Keratinocyte (primary cell): Measurements from ENCODE around the gene STPG4. TPM values are rescaled to one million over a fixed set of nuclear protein-coding genes. Genes with fewer than 3 reads are reported as not detected.

Source experiments
- DNase-seq: peaks from one replicate; pipeline ENCODE4 v3.0.0-alpha.2; 2011; ENCODE audit warnings: low read depth, missing footprints, low spot score
- FAIRE-seq: peaks from 2 replicates; lab custom pipeline; 2011; peaks lifted over from hg19 to GRCh38; lab: Jason Lieb, UNC
- H2AFZ ChIP-seq: 2 replicates; pipeline ENCODE4 v1.6.0; 2012; ENCODE audit warnings: low read length, control low read depth, inconsistent platforms; ENCODE audit not compliant: control insufficient read depth
- H3K27ac ChIP-seq: 2 replicates; pipeline ENCODE4 v1.5.1; 2011; ENCODE audit warnings: low read length; ENCODE audit not compliant: control insufficient read depth, insufficient read depth
- H3K27me3 ChIP-seq: 3 replicates; pipeline ENCODE4 v1.6.0; 2011; ENCODE audit warnings: low read length; ENCODE audit not compliant: control insufficient read depth, insufficient read depth; ENCODE audit errors: extremely low read depth
- H3K36me3 ChIP-seq, 2 experiments: 2 replicates in 1 of 2; 3 replicates in 1 of 2; pipeline ENCODE4 v1.5.1; 2011; ENCODE audit warnings: low read length in 2 of 2, mild to moderate bottlenecking in 1 of 2; ENCODE audit not compliant: control insufficient read depth in 2 of 2, insufficient read depth in 2 of 2; ENCODE audit errors: extremely low read depth in 1 of 2
- H3K4me1 ChIP-seq: 3 replicates; pipeline ENCODE4 v1.5.1; 2011; ENCODE audit warnings: low read length; ENCODE audit not compliant: control insufficient read depth, insufficient read depth; ENCODE audit errors: extremely low read depth
- H3K4me2 ChIP-seq: 3 replicates; pipeline ENCODE4 v1.6.0; 2011; ENCODE audit warnings: low read depth, low read length; ENCODE audit not compliant: control insufficient read depth, insufficient read depth; ENCODE audit errors: extremely low read depth
- H3K4me3 ChIP-seq, 3 experiments: fragments of 200-600 bp in 1 of 3; sonication (generic) in 1 of 3; 2 replicates in 2 of 3; 3 replicates in 1 of 3; pipeline ENCODE4 v1.5.1; 2011 to 2016; ENCODE audit warnings: low read length in 3 of 3, mild to moderate bottlenecking in 3 of 3, control low read depth in 2 of 3, inconsistent platforms in 1 of 3, low read depth in 1 of 3, mixed read lengths in 1 of 3, mixed run types in 1 of 3, moderate library complexity in 1 of 3; ENCODE audit not compliant: control insufficient read depth in 2 of 3, insufficient read depth in 2 of 3; ENCODE audit errors: extremely low read depth in 1 of 3
- H3K79me2 ChIP-seq: 2 replicates; pipeline ENCODE4 v1.6.0; 2012; ENCODE audit warnings: low read length; ENCODE audit not compliant: control insufficient read depth, insufficient read depth
- H3K9ac ChIP-seq: 3 replicates; pipeline ENCODE4 v1.6.0; 2011; ENCODE audit warnings: low read length; ENCODE audit not compliant: control insufficient read depth, insufficient read depth; ENCODE audit errors: extremely low read depth
- H3K9me1 ChIP-seq: 3 replicates; pipeline ENCODE4 v1.6.0; 2011; ENCODE audit warnings: low read length; ENCODE audit not compliant: control insufficient read depth, insufficient read depth; ENCODE audit errors: extremely low read depth
- H3K9me3 ChIP-seq: 2 replicates; pipeline ENCODE4 v1.5.1; 2012; ENCODE audit warnings: low read depth, low read length; ENCODE audit not compliant: control insufficient read depth
- H4K20me1 ChIP-seq: 3 replicates; pipeline ENCODE4 v1.6.0; 2011; ENCODE audit warnings: low read length; ENCODE audit not compliant: control insufficient read depth, insufficient read depth; ENCODE audit errors: extremely low read depth
- EZH2 ChIP-seq: IDR thresholded peaks from one replicate; pipeline ENCODE4 v1.6.1; 2012; ENCODE audit warnings: inconsistent platforms, mild to moderate bottlenecking, low read length, moderate library complexity
- dilution Hi-C: fragments of 300-500 bp; cut with MboI; formaldehyde crosslinking; loops from one replicate; pipeline ENCODE4 v1.7.0; 2020; ENCODE audit warnings: low sequenced_read_pairs; ENCODE audit not compliant: extremely low pct_ligation_motif_present
- polyA plus RNA-seq, 5 experiments: library from polyadenylated mRNA; depleted of rRNA in 3 of 5; stranded (reverse) in 3 of 5; stranded (forward) in 1 of 5; unstranded in 1 of 5; fragments of >200 nt; gene quantifications; 1 replicate in 1 of 5; 2 replicates in 3 of 5; 3 replicates in 1 of 5; pipeline versions ENCODE4 v1.2.1 to v1.2.3, GENCODE V29; 2011 to 2012; ENCODE audit warnings: missing spikeins in 2 of 5, low read depth in 1 of 5, low replicate concordance in 1 of 5
- TF ChIP-seq, protein P1 (sequence below), 3 experiments: IDR thresholded peaks in 1 of 3; conservative IDR thresholded peaks in 1 of 3; optimal IDR thresholded peaks in 1 of 3; 2 replicates in 2 of 3; 3 replicates in 1 of 3; pipeline versions ENCODE3 to v1.5.1; 2011; ENCODE audit warnings: low read length in 3 of 3, mild to moderate bottlenecking in 3 of 3, moderate library complexity in 2 of 3, control low read depth in 1 of 3, inconsistent platforms in 1 of 3; ENCODE audit not compliant: insufficient read depth in 2 of 3; ENCODE audit errors: extremely low read depth in 1 of 3

The STPG4 gene
- polyA plus RNA-seq, 1 donor (not counting 4 experiments of a cell fraction or from before 2014, with no cell fraction given), result 0.26 TPM

DNA sequence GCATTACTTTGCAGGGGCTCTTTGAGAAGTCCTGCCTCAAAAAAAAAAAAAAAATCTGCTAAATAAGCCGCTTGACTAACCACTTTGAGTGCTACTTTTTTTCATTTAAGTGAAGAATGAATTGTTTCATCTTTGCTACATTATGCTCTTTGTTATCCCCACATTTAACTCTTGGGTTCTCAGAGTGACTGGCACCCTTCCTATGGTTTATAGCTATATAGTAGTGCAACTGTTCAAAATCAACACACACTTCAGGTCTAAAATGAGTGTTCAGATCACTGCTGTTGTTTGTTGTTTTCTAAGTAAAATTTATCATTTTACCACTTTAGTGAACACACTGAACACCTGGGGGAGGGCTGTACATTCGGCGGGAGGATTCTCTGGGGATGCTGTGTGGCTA, 13.6 kb downstream of the STPG4 start:
- dilution Hi-C loops, result no loop called here
- DNase-seq (no peak), FAIRE-seq (no peak)
- Histone ChIP-seq H3K79me2 (no peaks in the 10 kb centered on the region), H3K27me3 (no peaks in the 10 kb centered on the region), H3K9me1 (no peaks in the 10 kb centered on the region), H3K27ac (no peak overlapping the region), H3K36me3 (peaks cover 3 to 7% of the 10 kb centered on the region in 2 experiments), H3K4me2 (no peak overlapping the region), H3K4me1 (peaks cover 21% of the 10 kb centered on the region), H2AFZ (no peak overlapping the region), H3K4me3 (no peak overlapping the region), H3K9ac (no peak overlapping the region), H4K20me1 (no peaks in the 10 kb centered on the region), H3K9me3 (no peaks in the 10 kb centered on the region)
- TF ChIP-seq, protein P1, sequence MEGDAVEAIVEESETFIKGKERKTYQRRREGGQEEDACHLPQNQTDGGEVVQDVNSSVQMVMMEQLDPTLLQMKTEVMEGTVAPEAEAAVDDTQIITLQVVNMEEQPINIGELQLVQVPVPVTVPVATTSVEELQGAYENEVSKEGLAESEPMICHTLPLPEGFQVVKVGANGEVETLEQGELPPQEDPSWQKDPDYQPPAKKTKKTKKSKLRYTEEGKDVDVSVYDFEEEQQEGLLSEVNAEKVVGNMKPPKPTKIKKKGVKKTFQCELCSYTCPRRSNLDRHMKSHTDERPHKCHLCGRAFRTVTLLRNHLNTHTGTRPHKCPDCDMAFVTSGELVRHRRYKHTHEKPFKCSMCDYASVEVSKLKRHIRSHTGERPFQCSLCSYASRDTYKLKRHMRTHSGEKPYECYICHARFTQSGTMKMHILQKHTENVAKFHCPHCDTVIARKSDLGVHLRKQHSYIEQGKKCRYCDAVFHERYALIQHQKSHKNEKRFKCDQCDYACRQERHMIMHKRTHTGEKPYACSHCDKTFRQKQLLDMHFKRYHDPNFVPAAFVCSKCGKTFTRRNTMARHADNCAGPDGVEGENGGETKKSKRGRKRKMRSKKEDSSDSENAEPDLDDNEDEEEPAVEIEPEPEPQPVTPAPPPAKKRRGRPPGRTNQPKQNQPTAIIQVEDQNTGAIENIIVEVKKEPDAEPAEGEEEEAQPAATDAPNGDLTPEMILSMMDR (optimal IDR thresholded peaks at IDR 0.05 in 1 of 3, IDR thresholded peaks at IDR 0.05 in 1 of 3, conservative IDR thresholded peaks at IDR 0.05 in 1 of 3; ENCODE audit: extremely low read depth in 1 of 3, insufficient read depth in 2 of 3, low read length in 3 of 3), result no peak
- TF ChIP-seq EZH2, result no peak

- H3K36me3 ChIP-seq, result no peaks in the 10 kb centered on the region
- no peaks in the 10 kb centered on the region for H3K9me3 ChIP-seq
- H3K27me3 ChIP-seq, result no peaks in the 10 kb centered on the region
- no peaks in the 10 kb centered on the region for H3K79me2 ChIP-seq
- FAIRE-seq, result no peak
- no peak overlapping the region for H3K4me2 ChIP-seq
- H3K4me1 ChIP-seq, result no peaks in the 10 kb centered on the region
- H3K9ac ChIP-seq, result no peak overlapping the region
- dilution Hi-C loops, result no loop called here
- H3K9me1 ChIP-seq, result no peaks in the 10 kb centered on the region
- no peaks in the 10 kb centered on the region for H4K20me1 ChIP-seq
- no peak overlapping the region for H3K27ac ChIP-seq
- TF ChIP-seq EZH2, result no peak
- TF ChIP-seq, protein P1 (optimal IDR thresholded peaks at IDR 0.05 in 1 of 3, IDR thresholded peaks at IDR 0.05 in 1 of 3, conservative IDR thresholded peaks at IDR 0.05 in 1 of 3; ENCODE audit: extremely low read depth in 1 of 3, insufficient read depth in 2 of 3, low read length in 3 of 3), result no peak
- DNase-seq, result no peak
- no peak overlapping the region for H3K4me3 ChIP-seq
- H2AFZ ChIP-seq, result no peak overlapping the region
Observed at GRCh38 chr2:47134386-47135090, 20.6 kb downstream of the STPG4 start.
